HG02588 (cell line): ENCODE results near the gene FOXA2.
"Not testable (repeated sequence)": the region's sequence is repeated elsewhere in the genome, so short reads cannot be mapped to it uniquely, and the experiment has no call there.

Experiments
- ATAC-seq: cut with Tn5 transposase; IDR thresholded peaks from one replicate; pipeline ENCODE4 v1.9.1; 2021; ENCODE audit warnings: mild to moderate bottlenecking, moderate library complexity; ENCODE audit not compliant: unreplicated experiment

Gene FOXA2

DNA sequence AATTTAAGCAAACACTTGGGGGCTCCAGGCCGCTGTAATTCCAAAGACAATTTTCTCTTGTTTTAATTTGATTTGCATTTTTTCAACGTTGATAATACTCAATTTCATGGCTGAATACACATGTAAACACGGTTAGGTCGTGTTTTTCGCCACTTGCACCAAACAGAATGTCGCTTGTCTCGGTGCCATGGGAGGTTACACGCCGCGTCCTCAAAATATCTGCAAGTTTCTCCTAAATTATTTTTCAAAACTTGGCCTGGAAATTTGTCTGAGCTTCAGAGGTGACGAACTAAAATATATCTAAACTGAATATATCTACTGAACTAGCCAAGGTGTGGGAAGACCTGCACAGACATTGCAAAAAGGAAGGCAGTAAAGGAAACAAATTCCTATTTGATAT lies 15.0 kb downstream of the FOXA2 start:
- ATAC-seq = no peak

DNA sequence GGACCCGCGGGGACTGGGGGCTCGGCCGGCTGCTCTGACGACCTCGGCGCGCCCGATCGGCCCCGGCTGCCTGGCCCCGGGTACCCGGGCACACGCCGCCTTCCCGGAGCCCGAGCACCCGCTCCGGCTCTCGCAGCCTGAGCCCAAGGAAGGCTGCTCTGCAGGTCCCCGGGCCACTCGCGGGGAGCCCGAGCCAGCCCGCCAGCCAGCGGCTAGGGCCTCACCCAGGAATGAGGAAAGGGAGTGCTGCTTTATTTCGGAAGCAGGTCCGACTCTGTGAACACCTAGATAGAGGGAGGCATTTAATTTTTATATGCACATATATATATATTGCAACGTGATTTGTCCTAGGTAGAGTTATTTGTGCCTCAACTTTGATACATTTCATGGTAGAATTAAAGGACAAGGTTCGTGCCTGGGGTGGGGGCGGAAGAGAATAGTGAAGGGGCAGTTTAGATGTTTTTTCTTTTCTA lies 15.5 kb downstream of the FOXA2 start:
- ATAC-seq = no peak

DNA sequence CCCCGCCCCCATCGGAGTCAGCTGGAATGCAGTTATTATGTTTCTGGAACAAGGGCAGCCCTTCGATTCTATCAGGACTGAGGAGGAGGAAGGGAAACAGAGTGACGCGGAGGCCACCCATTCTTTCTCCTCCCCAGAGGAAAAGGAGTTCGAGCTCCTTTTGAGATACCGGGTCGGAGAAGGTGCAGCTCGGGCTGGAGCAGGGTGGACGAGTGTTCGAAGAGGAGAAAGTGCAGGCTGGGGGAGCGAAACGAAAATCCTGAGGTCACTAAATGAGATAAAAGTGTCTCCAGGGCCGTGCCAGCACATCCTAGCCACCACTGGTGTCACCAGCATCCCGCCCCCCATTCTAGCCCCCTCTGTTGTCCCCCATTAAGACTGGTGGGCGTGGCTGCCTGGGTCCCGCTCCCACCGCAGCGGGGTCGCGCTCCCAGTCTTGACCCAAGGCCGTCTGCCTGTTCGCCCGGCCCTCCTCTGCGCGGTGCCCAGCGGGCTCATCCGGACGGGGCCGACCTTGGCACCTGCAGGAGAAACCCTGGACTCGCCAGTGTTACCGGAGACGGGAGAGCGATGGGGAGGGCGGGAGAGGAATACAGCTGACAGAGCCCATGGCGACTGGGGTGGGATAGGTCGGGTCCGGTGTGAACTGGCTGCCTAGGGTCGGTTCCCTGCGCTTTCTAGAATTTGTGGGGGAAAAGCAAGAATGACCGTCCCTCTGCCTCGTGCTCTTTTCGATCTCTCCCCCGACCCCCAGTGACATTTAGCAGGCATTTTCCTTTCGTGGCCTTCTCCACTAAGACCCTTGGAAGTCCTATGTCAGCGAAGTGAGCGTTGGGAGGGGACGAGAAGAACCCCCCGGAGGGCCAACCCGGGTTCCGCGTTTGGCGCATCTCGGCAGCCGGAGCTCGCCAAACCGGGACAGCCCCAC lies 16.2 kb downstream of the FOXA2 start:
- no peak for ATAC-seq

DNA sequence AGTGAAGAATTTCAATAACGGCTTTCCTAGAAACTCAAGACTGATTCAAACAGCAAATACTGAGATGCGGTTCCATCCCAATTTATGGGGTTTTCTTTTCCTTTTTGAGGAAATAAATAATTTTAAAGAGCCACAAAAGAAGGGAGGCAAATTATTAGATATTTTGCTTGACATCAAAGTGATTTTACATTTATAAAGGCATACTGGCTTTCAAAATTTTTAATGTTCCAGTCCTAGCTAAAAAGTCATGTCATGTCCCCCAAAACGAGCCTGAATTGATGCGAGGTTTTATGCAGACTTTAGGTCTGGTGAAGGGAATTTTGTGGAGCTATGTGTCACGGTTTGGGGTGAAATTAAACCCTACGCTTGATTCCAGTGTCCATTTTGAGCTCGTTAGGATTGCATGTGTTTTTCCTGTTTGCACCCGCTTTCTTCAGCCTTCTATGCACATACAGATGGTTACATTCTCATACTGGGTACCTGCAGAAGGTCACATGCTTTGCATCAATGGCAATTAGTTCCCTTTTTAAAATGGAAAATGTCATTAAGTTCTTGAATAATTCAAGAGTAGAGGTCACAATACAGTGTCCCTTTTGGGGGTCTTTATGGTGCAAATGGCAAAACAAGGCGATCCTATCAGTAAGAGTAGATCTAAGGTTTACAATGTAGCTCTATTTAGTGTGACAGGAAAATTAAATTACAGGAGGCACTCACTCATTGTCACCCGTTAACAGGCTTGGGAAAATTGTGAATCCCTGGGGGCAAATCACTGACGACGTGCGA lies 17.3 kb downstream of the FOXA2 start:
- no peak for ATAC-seq

DNA sequence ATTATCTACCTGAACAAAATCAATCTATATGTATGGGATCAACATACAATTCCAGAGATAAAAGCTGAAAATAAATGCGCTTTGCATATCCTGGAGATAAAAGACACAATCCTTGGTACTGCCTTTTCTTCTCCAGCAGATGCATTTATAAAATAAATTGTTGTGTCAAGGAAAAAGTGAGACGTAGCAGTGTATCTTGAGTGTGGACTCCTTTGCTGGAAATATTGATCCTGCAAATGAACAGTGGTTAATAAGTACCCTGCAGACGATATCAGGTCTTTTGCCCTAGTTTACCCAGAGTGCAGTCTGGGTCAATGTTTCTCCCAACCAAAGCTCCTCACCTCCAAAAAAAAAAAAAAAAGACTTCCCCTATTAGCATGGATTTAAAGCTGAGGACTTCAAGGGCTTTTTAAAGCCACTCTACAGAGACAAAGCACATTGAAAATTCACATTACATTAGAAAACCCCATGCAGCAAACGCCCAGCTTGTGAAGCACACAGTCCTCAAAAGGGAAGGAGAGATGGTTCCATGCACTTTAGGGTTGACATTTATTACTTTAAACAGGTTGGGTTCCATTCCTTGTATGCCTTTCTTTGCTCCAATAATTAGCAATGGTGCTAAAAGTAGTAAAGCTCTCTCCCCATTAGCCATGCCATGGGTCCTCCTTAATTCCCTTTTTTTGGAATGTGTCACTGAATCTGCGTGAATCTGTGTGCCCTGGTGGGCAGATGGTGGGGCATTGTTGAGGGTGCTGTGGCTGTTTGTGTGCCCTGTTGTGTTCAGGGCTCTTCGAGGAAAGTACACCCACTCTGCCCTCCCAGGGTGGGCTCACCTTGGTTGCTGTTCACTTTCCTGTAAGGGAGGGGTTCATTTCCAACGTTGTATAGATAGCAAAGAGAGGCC lies 21.1 kb downstream of the FOXA2 start:
- no peak for ATAC-seq

DNA sequence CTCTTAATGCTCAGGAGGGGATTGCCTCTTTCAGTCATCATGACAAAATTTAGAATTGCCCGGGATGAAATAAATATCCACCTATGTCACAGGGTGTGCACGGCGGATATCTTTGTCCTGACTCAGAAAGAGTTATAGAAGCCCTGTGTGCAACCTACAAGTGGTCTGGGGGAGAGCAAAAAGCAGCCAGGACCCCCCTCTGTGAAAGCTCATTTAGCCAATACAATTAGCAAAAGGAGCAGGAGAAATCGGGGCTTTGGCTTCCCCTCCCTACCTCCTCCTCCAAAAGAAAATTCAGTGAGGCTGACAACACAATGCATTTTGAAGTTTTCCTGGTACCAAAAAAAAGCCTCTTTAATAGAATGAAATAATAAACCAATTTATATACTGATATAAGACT lies 21.8 kb downstream of the FOXA2 start:
- no peak for ATAC-seq

DNA sequence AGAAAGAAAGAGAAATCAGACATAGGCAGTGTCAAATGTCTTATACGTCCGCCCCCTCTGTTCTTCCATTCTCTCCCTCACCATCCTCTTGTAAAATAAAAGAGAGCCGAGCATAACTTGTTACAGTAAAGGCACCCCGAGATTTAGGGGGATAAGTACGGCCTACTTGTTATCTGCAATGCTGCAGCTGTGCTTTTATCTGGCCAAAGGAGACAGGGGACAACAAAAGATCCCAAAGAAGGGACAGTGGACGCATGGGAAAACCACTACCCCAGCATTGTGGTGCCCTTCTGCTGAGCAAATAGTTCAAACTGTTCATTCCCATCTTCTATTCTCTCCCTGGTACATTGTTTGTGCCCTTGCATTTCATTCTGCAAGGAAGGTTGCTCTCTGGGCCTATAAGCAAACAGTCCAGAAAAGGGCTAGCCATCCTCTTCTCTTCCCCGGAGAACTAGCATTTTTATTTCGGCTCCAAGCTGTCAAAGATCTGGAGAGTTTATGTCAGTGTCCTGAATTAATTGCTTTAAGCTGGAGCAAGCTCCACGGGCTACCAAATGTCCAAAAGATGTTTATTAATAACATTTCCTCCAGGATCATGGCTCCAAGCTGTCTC lies 22.3 kb downstream of the FOXA2 start:
- no peak for ATAC-seq

DNA sequence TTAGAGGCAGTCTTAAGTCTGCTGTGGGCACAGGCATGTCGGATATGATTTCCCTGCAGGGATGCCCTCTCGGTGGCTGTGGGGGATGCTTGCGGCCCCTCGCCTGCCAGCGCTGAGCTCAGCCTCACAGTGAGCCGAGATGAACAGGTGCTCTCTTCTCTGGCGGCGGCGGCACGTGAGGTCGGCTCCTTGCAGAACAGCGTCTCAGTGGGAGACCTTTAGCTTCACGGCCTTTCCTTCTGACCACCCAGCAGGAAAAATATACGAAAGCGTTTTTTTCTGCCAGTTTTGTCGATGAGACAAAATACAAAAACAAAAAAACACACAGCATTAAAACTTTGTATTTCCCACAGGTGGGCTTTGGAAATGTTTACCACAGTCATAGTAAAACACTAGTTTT lies 23.6 kb downstream of the FOXA2 start:
- no peak for ATAC-seq

DNA sequence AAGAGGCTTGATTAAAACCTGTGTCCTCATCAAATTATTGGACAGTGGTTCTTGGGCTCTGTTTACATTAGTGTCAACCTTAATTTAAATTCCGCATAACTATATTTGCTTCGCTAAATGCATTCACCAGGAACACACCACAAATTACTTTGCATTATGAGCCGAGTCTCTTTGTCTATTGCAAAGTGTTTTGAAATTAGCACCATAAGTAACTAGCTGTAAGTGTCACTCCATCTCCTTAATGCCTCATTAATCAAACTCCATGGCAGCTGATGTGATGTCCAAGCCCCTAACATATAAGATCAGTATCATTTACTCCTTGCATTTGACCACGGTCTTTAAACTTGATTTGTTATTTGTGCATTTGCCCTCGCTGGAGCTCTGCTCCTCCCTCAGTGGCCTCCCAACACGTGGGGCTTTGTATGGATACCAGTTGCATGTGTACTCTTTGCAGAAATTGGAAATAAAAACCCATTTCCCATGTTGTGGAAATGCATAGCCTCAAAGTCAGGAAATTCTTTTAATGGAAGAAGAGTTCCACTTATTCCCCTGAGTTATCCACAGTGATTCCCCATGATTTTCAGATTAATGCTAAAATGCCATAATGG lies 24.6 kb downstream of the FOXA2 start:
- no peak for ATAC-seq

DNA sequence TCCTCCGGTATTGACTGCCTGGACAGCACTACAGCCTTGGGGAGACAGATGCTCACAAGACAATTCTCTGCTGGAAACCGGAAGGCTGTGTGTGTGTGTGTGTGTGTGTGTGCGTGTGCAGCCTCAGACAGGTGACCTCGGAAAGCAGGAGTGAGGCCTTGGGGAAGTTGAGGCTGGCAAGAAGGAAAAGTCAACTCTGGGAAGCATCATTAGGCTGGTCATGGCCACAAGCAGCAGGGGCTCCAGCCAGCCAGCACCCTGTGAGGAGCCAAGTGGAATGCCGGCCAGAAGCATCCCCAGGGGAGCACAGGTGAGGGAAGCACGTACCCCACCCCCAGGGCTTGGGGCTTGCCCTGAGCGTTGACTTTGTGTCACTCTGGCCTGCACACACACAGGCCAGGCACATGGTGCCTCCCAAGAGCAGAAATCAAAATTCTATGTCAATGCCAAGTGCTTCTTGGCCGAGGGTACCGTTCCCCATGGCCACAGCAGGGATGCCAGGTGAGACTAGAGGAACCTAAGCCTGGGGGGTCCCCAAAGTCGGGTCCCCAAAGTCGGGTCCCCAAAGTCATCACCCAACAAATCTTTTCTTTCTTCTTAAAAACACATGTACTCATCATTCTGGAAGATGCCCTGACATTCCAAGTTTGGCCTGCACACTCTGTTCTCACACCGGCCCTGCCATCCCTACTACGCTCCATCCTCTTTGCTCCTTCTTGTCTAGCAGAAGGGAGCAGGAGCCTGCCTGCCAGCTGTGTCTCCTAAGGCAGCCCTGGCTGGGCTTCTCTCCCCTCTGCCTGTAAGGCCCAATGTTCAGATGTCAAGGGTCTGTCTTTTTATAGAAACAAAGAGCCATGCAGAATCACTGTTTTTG lies 26.7 kb downstream of the FOXA2 start:
- no peak for ATAC-seq

DNA sequence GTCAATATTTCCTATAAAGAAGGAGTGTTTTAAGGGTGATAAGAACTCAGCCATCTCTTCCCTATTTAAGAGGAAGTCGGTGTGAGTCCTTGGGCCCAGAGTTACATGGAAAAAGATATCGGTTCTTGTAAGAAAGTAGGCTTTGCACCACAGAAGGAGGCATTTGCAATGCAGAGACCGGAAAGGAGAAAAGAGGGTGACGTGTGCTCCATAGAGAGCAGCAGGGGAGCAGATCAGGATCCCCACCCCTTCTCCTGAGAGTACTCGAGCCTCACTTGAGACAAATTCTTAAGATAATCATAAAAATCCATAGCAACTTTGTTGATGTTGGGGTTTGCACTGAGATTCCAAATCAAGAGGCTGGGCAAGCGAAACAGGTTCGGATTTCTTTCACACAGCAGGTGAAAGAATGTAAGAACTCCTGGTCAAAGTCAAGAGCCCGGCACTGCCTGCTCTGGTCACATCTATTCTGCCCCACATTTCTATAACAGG lies 27.8 kb downstream of the FOXA2 start:
- no peak for ATAC-seq

DNA sequence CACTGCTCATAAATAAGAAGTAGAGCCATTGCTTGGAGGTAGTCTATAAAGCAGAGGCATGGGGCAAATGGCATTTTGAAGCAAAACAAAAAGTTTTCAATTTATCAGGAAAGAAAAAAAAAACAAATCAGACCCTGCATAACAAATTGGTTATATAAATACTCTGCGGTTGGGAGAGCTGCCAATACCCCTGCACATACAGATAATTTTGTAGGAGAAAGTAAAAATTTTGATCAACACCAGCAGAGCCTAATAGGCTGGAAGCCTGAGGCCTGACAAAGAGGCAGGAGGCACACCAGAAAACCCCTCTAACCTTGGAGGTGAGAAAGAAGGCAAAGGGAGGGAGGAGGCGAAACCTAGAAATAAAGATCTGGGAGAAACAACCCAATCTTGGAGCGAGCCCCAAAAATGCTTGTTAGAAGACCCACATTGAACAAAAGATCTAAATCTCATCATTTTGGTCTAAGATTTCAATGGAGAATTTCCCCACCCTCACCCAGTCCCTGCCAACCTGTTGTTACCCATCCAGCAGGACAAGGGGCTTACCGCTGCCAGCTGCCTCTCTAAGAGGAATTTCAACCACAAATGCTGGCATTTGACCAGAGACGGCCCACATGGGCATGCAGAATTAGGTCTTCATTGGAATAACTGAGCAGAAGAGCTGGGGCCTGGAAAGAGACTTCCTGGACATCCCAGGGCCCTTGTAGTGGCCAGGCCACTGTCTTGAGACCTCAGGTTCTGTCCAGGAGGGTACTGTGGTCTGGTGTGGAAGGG lies 28.4 kb downstream of the FOXA2 start:
- ATAC-seq = no peak

DNA sequence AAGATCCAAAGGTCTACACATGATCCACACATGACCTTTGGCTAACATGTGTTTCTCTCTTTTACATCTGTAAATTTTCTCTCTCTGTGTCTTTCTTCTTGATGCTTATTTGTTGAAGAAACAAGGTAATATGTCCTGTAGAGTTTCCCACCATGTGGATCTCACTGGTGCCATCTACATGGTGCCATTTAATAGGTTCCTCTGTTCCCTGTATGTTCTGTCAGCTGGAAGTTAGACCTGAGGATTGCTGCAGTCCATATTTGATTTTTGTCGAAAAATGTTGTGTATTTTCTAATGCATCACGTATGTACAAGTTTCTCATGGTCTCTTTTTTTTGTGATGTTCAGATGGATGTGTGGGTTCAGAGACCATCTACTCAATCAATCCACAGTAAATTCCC lies 30.0 kb downstream of the FOXA2 start:
- no peak for ATAC-seq

DNA sequence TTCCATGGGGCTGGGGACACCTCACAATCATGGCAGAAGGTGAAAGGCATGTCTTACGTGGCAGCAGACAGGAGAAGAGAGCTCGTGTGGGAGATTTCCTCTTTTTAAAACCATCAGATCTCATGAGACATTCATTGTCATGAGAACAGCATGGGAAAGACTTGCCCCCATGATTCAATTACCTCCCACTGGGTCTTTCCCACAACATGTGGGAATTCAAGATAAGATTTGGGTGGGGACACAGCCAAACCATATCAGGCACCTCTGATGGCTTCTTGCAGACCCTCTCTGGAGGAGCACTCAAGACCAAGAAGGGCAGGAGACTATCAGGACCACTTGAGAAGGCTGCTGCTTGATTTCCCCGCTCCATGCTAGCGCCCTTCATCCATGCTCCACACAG lies 33.9 kb downstream of the FOXA2 start:
- ATAC-seq = not testable (repeated sequence)

DNA sequence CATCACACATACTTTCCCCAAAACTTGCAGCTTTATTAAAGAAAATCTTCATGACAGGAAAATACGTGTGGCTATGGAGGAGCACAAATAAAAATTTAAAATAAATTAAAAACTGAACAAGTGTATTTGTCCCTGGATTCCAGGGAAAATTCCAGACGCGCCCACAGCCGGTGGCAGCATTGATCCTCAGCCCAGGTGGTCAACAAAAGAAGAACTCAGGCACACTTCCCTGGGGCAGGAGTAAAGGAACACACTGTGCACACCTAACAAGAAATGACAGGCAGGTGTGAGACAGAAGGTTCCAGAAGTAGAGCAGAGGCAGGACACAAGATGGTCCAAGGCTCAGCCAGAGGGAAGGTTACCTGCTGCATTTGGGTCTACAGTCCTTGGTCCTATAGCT lies 36.3 kb downstream of the FOXA2 start:
- ATAC-seq = no peak

DNA sequence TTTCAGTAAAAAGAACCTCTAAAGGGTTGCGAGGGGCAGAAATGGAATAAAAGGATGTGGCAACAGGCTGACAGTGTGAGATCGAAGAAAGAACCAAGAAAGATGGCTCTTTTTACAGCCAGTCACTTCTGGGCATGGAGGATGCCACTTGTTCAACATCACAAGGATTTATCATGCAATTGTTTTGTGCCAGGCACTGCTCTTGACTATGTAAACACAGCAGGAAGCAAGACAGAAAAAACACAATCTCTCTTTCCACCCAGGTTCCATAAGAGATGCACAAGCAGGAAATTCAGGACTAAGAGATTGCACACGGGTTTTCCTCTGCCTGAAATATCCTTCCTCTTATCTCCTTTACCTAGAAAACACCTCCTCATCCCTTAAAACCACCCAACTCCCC lies 38.0 kb downstream of the FOXA2 start:
- no peak for ATAC-seq

DNA sequence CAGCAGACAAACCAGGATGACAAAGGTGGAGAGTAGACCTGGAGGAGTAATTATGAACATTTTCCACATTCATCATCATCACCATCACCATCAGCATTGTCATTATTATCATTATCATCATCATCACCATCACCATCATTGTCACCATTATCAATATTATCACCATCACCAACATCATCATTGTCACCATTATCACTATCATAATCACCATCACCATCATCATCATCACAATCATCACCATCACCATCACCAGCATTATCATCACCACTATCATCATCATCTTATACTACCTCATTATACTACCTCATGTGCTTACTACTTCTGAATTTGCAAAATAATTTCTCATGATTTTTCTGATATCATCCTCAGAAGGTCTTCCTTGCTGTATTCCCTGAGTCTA lies 39.3 kb downstream of the FOXA2 start:
- no peak for ATAC-seq

DNA sequence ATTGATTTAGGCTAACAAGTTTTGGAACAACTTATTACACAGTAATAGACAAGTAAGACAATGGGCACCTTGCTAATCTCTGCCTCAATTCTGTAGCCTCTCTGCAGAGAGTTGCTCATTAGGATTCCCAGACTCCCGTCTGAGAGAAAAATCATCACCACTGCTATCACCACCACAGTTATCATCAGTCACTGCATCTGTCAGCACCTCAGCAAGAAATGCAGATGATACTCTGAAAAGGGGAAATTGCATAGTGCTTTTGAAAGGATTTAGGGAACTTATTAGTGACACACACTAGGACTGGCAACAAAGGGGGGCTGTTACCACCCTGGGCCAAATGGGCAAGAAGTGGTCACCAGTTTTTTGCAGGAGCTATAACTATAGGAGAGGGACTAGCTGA lies 39.9 kb downstream of the FOXA2 start:
- ATAC-seq = no peak
